HUES6 (cell line): ENCODE measurements around the gene RALGPS1.

Source experiments
- H3K27ac ChIP-seq: 2 replicates; pipeline ENCODE4 v1.7.0; 2013; ENCODE audit warnings: low read depth, mild to moderate bottlenecking, low read length, inconsistent platforms
- H3K27me3 ChIP-seq: 2 replicates; pipeline ENCODE4 v1.6.1; 2013; ENCODE audit warnings: low read length; ENCODE audit not compliant: control insufficient read depth, insufficient read depth
- H3K36me3 ChIP-seq: 2 replicates; pipeline ENCODE4 v1.6.1; 2013; ENCODE audit warnings: low read length; ENCODE audit not compliant: control insufficient read depth, insufficient read depth
- H3K4me1 ChIP-seq: 2 replicates; pipeline ENCODE4 v1.6.1; 2013; ENCODE audit warnings: low read length; ENCODE audit not compliant: control insufficient read depth, insufficient read depth
- H3K4me3 ChIP-seq: 2 replicates; pipeline ENCODE4 v1.5.1; 2013; ENCODE audit warnings: low read depth, low read length
- H3K9ac ChIP-seq: one replicate; pipeline ENCODE4 v1.6.1; 2013; ENCODE audit warnings: mild to moderate bottlenecking, low read length
- H3K9me3 ChIP-seq: 2 replicates; pipeline ENCODE4 v1.6.1; 2013; ENCODE audit warnings: low read depth, low read length; ENCODE audit not compliant: control insufficient read depth, insufficient read depth

The RALGPS1 gene

DNA sequence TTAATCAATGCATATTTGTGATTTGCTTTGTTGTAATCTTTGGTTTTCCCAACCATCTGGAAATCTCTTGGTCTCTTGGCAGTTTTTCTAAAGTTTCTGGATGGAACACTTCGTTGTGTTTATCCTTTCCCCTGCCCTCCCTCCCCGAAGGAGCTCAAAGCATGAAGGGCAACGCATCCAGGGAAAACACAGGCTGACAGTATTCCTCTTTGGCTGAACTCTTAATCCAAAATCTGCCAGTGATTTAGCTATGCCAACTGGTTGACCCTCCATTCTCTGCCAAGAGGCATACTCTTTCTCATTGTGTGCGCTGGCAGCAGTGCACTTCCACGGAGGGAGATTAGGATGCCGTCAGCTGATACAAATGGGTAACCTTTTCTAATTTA is 33.6 kb upstream of the RALGPS1 start:
- Histone ChIP-seq H3K9ac (no peak overlapping the region), H3K4me3 (no peak overlapping the region), H3K9me3 (no peaks in the 10 kb centered on the region), H3K27me3 (no peaks in the 10 kb centered on the region), H3K27ac (no peak overlapping the region), H3K4me1 (peaks cover under 1% of the 10 kb centered on the region; the same call in 1 of the 2 replicates), H3K36me3 (peaks cover 28% of the 10 kb centered on the region)

- Histone ChIP-seq H3K36me3 (peaks cover 28% of the 10 kb centered on the region), H3K27me3 (no peaks in the 10 kb centered on the region), H3K27ac (no peak overlapping the region), H3K4me1 (peaks cover 8% of the 10 kb centered on the region; the same call in 1 of the 2 replicates), H3K9me3 (no peaks in the 10 kb centered on the region), H3K4me3 (no peak overlapping the region), H3K9ac (no peak overlapping the region)
These were observed 31.8 kb upstream of the RALGPS1 start for GRCh38 chr9:126882746-126883145.

DNA sequence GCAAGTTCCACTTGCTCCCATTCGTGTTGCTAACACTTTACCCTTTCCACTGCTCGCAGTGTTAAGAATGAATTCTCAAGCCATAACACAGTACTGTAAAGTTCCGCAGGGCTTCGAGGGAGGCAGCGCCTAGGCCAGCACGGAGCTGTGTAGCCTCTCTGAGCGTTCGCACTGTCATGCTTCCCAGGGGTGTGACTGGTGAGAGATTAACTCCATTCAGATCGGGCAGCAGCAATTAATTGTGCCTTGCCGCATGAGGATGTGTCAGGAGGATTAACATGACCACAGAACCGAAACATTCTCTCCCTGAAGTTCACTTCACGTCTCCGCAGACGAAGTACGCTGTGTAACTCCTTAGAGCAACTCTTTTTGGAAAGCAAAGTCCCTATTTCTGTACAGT is 30.9 kb upstream of the RALGPS1 start:
- no peak overlapping the region for H3K27ac ChIP-seq
- H3K27me3 ChIP-seq: no peaks in the 10 kb centered on the region
- no peaks in the 10 kb centered on the region for H3K9me3 ChIP-seq
- H3K4me1 ChIP-seq: peaks cover 8% of the 10 kb centered on the region; the same call in 1 of the 2 replicates
- no peak overlapping the region for H3K4me3 ChIP-seq
- H3K36me3 ChIP-seq: peaks cover 28% of the 10 kb centered on the region
- H3K9ac ChIP-seq: no peak overlapping the region

- H3K9ac ChIP-seq: no peak overlapping the region
- H3K36me3 ChIP-seq: peaks cover 15% of the 10 kb centered on the region
- no peak overlapping the region for H3K27ac ChIP-seq
- no peaks in the 10 kb centered on the region for H3K27me3 ChIP-seq
- no peak overlapping the region for H3K4me3 ChIP-seq
- no peaks in the 10 kb centered on the region for H3K9me3 ChIP-seq
- peaks cover 8% of the 10 kb centered on the region; the same call in 1 of the 2 replicates for H3K4me1 ChIP-seq
These were observed 29.4 kb upstream of the RALGPS1 start for GRCh38 chr9:126885131-126885641.

DNA sequence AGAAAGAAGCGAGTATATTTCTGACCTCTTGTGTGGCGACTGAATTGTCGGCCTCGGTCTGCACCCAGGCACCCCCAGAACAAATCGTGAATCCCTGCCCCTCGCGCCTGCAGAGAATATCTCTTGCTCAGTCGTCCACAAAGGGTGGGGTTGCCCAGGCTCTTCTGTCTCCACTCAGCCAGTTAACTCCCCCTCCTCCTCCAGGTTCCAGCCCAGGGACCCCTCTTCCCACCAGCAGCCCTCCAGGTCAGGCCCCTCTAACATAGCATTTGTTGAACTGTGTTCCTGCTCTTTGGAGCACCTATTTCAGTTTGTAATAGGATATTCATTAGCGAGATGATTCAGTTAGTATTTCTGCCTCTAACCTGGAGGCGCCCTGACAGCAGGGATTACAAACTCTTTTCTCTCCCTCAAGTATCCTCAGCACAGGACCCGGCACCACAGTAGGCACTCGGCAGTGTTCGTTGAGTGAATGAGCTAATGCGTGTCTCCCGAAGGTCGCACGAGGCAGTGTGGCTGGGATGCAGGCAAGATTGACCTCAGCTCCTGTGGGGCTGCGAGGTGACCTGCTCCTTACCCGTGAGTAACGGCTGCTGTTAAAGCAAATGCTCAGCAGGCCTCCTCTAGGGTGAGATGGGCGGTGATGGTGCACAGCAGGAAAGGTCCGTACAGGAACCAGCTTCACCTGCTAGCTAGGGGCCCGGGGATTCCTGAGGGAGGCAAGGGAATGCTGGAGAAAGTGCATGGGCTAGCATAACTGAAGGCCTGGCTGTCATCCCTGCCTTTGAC is 28.4 kb upstream of the RALGPS1 start:
- Histone ChIP-seq H3K27ac (no peak overlapping the region), H3K27me3 (no peaks in the 10 kb centered on the region), H3K36me3 (0 out of 2 replicates have a peak, but pooled peaks cover 6% of the 10 kb centered on the region), H3K4me3 (no peak overlapping the region), H3K4me1 (peaks cover 8% of the 10 kb centered on the region; the same call in 1 of the 2 replicates), H3K9me3 (no peaks in the 10 kb centered on the region), H3K9ac (no peak overlapping the region)

- Histone ChIP-seq H3K9ac (no peak overlapping the region), H3K4me1 (peaks cover 8% of the 10 kb centered on the region; the same call in 1 of the 2 replicates), H3K27ac (no peak overlapping the region), H3K27me3 (no peaks in the 10 kb centered on the region), H3K9me3 (no peaks in the 10 kb centered on the region), H3K4me3 (no peak overlapping the region), H3K36me3 (0 out of 2 replicates have a peak, but pooled peaks cover 6% of the 10 kb centered on the region)
These were observed 27.7 kb upstream of the RALGPS1 start for GRCh38 chr9:126886897-126887296.

DNA sequence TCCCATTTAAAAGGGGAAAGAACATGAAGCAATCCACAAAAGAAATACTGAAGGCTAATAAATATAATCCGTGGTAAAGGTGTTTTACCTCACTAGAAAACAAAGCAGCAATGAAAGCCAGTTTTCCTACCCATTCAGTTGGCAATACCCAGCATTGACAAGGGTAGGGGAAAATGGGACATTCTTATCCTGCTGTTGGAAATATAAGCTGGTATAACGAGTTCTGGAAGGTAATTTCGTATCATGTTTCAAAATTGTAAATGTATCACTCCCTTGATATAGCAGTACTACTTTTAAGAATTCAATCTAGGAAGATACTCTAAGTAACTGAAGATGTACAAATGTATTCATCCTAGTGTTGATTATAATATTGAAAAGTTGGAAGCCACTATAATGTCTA is 22.9 kb upstream of the RALGPS1 start:
- Histone ChIP-seq H3K4me3 (no peak overlapping the region), H3K27me3 (no peaks in the 10 kb centered on the region), H3K27ac (no peak overlapping the region), H3K4me1 (0 out of 2 replicates have a peak, but pooled peaks cover under 1% of the 10 kb centered on the region), H3K9me3 (no peaks in the 10 kb centered on the region), H3K9ac (no peak overlapping the region), H3K36me3 (no peaks in the 10 kb centered on the region)

DNA sequence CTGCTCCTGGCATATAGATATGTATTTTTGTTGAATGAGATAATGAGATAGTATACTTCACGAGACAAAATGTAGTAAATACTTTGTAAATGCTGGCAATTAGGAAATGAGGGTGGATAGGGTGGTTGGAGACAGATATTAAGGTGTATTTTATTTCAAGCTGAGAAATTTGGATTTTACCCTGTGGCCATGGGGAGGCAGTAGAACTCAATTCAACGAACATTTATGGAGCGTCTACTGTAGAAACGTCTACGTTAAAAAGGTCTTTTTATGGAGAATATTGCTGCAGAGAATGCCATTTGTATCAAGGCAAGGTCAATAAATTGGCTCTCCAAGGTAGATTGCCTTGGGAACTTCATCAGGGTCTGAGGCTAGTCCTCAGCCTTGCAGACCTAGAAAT is 21.5 kb upstream of the RALGPS1 start:
- H3K27me3 ChIP-seq: no peaks in the 10 kb centered on the region
- H3K9me3 ChIP-seq: no peaks in the 10 kb centered on the region
- no peaks in the 10 kb centered on the region for H3K36me3 ChIP-seq
- no peaks in the 10 kb centered on the region for H3K4me1 ChIP-seq
- H3K9ac ChIP-seq: no peak overlapping the region
- no peak overlapping the region for H3K4me3 ChIP-seq
- no peak overlapping the region for H3K27ac ChIP-seq

DNA sequence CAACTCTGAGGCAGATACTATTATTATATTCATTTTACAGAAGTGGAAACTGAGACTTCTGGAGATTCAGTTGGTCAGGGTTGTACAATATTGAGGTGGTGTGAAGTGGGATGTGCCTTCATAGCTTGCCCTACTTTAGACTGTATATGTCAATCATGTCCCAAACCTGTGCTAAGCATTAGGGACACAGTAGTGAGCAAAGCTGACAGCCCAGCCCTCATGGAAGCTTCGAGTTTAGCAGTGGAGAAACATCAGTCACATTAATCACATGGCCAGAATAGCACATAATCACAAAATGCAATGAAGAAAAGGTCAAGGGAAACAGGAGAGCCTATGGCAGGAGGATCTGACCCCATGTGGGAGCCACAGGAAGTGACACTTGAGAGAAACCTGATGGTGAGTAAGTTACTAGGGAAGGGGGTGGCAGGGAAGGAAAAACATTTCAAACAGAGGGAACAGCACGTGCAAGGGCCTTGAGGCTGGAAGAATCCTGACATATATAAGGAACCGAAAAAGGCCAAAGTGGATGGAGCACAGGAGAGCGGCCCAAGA is 20.5 kb upstream of the RALGPS1 start:
- no peaks in the 10 kb centered on the region for H3K27me3 ChIP-seq
- no peak overlapping the region for H3K4me3 ChIP-seq
- no peaks in the 10 kb centered on the region for H3K4me1 ChIP-seq
- H3K27ac ChIP-seq: no peak overlapping the region
- H3K9ac ChIP-seq: no peak overlapping the region
- H3K36me3 ChIP-seq: no peaks in the 10 kb centered on the region
- H3K9me3 ChIP-seq: no peaks in the 10 kb centered on the region

GRCh38 chr9:126902210-126902609 is 12.4 kb upstream of the RALGPS1 start:
- H3K27ac ChIP-seq: no peak overlapping the region
- H3K4me1 ChIP-seq: no peaks in the 10 kb centered on the region
- peaks cover 4% of the 10 kb centered on the region; the same call in 1 of the 2 replicates for H3K9me3 ChIP-seq
- no peaks in the 10 kb centered on the region for H3K27me3 ChIP-seq
- H3K4me3 ChIP-seq: no peak overlapping the region
- no peak overlapping the region for H3K9ac ChIP-seq
- no peaks in the 10 kb centered on the region for H3K36me3 ChIP-seq

DNA sequence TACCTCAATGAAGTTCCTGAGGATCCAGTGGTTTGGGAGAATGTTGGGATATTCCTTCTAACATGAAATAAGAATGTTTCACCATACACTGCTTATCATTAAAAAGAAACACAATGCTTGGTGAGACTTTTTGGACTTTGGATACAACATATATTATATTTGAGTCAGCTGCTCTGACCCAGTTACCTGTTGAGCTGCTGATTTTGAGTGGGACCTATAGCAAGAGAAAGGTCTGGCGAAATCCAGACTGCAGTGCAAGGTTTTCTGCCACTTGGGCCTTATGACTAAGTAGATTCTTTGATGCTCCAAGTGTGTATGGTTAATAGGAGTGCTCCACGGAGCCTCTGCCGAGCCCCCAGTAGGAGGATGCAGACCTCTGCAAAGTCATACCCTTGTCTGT is 10.0 kb upstream of the RALGPS1 start:
- Histone ChIP-seq H3K36me3 (no peaks in the 10 kb centered on the region), H3K9ac (no peak overlapping the region), H3K4me3 (no peak overlapping the region), H3K27ac (no peak overlapping the region), H3K4me1 (no peaks in the 10 kb centered on the region), H3K9me3 (peaks cover 4% of the 10 kb centered on the region; the same call in 1 of the 2 replicates), H3K27me3 (peaks cover 3% of the 10 kb centered on the region; the same call in 1 of the 2 replicates)
